GM21526 (cell line): ENCODE data around the gene CD247.

Experiments used
- ATAC-seq: cut with Tn5 transposase; IDR thresholded peaks from one replicate; pipeline ENCODE4 v1.9.1; 2021; ENCODE audit warnings: moderate library complexity; ENCODE audit not compliant: unreplicated experiment, low FRiP score

Gene CD247

GRCh38 chr1:167465018-167465417, 53.3 kb downstream of the CD247 start:
- ATAC-seq: no peak

GRCh38 chr1:167463875-167464575, 54.3 kb downstream of the CD247 start:
- ATAC-seq: no peak

GRCh38 chr1:167463080-167463479, 55.2 kb downstream of the CD247 start:
- no peak for ATAC-seq

GRCh38 chr1:167462341-167462740, 56.0 kb downstream of the CD247 start:
- no peak for ATAC-seq

- ATAC-seq: no peak
Observed at GRCh38 chr1:167460836-167461235, 57.5 kb downstream of the CD247 start.

- no peak for ATAC-seq
Observed at GRCh38 chr1:167457936-167458584, 60.3 kb downstream of the CD247 start.

- no peak for ATAC-seq
Observed at GRCh38 chr1:167456926-167457325, 61.4 kb downstream of the CD247 start.

GRCh38 chr1:167456524-167456923, 61.8 kb downstream of the CD247 start:
- ATAC-seq: no peak

GRCh38 chr1:167455786-167456446, 62.4 kb downstream of the CD247 start:
- ATAC-seq: peak; percentile 28

GRCh38 chr1:167454894-167455785, 63.2 kb downstream of the CD247 start:
- ATAC-seq: peak; percentile 53

GRCh38 chr1:167454304-167454893, 63.9 kb downstream of the CD247 start:
- no peak for ATAC-seq

- no peak for ATAC-seq
Observed at GRCh38 chr1:167453123-167453522, 65.2 kb downstream of the CD247 start.

GRCh38 chr1:167452483-167452882, 65.8 kb downstream of the CD247 start:
- ATAC-seq: no peak

GRCh38 chr1:167450843-167451242, 67.5 kb downstream of the CD247 start:
- no peak for ATAC-seq

- ATAC-seq: no peak
Observed at GRCh38 chr1:167447521-167448136, 70.7 kb downstream of the CD247 start.

- no peak for ATAC-seq
Observed at GRCh38 chr1:167446966-167447365, 71.4 kb downstream of the CD247 start.

- ATAC-seq: no peak
Observed at GRCh38 chr1:167443757-167444156, 74.6 kb downstream of the CD247 start.

- no peak for ATAC-seq
Observed at GRCh38 chr1:167442854-167443565, 75.3 kb downstream of the CD247 start.

- ATAC-seq: peak; percentile 80
Observed at GRCh38 chr1:167442142-167442848, 76.0 kb downstream of the CD247 start.
